Activated B cell treated with CpG ODN at 0.5 μM for 24 hours (primary cell): ENCODE measurements around the gene OSCAR. TPM values are rescaled to one million over a fixed set of nuclear protein-coding genes. Genes with fewer than 3 reads are reported as not detected.

Source experiments
- ATAC-seq: fragments of 200-7000 bp; cut with Tn5 transposase; one replicate; pipeline ENCODE4 v1.10.0; 2021; ENCODE audit warnings: low read depth, mild to moderate bottlenecking, moderate library complexity
- CTCF ChIA-PET: fragments of 350-600 bp; sonication (Branson Sonifier 250); formaldehyde crosslinking; loops from one replicate; lab custom pipeline; 2021; ENCODE audit warnings: antibody characterized with exemption; lab: Charles Lee
- POLR2A ChIA-PET: fragments of 350-600 bp; sonication (Branson Sonifier 250); formaldehyde crosslinking; loops from one replicate; lab custom pipeline; 2021; ENCODE audit warnings: antibody characterized with exemption; lab: Charles Lee
- DNase-seq: peaks from one replicate; pipeline ENCODE4 v3.0.0; 2022
- H3K27ac Mint-ChIP-seq: one replicate; pipeline ENCODE4 v1.8.0; 2020; ENCODE audit warnings: mixed read lengths
- H3K27me3 Mint-ChIP-seq: one replicate; pipeline ENCODE4 v1.8.0; 2021; ENCODE audit warnings: mixed read lengths
- H3K36me3 Mint-ChIP-seq: one replicate; pipeline ENCODE4 v1.8.0; 2021; ENCODE audit warnings: low read depth, mixed read lengths
- H3K4me1 Mint-ChIP-seq: one replicate; pipeline ENCODE4 v1.8.0; 2021; ENCODE audit warnings: mixed read lengths
- H3K4me3 Mint-ChIP-seq: one replicate; pipeline ENCODE4 v1.8.0; 2020; ENCODE audit warnings: mild to moderate bottlenecking, mixed read lengths
- H3K9me3 Mint-ChIP-seq: one replicate; pipeline ENCODE4 v1.8.0; 2020; ENCODE audit warnings: mixed read lengths
- intact Hi-C: fragments of 100-400 bp; cut with micrococcal nuclease; formaldehyde crosslinking; loops from one replicate; pipeline ENCODE4 v1.15.1; 2024
- total RNA-seq: library from RNA; stranded (reverse); gene quantifications from 2 replicates; pipeline ENCODE4 v1.2.3, GENCODE V29; 2022
- TF ChIP-seq, protein P1 (sequence below): fragments of 200-600 bp; IDR thresholded peaks from one replicate; pipeline ENCODE4 v1.8.0; 2022; ENCODE audit warnings: antibody characterized with exemption, mild to moderate bottlenecking

Gene OSCAR
- total RNA-seq, 1 donor from 2014 or later: 0.16 TPM

DNA sequence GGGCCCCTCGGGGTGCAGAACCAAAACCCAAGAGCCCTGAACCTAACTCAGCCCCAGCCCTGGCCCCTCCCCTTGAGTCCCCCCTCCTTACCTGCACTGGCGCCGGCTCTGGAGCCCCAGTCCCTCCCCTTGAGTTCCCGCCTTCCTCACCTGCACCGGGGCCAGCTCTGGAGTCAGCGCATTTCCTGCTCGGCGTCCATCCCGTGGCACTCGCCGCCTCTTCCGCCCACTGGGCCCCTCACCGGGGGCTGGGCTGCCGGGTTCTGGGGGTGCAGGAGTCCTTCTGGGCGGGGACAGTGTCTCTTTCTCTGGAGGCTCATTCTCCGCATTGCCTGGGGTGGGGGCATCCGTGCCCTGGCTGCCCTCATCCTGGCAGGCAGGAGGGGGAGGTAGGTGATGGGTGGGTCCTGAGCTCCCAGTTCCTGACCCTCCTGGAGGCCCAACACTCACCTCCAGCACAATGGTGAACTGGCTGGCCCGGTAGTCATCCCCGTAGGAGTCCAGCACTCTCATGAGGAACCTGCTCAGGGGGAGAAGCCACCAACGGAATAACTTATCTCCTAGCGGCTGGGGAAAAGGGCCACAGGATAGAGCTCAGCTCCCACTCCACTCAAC is 7.4 kb upstream of the OSCAR start:
- TF ChIP-seq, protein P1, sequence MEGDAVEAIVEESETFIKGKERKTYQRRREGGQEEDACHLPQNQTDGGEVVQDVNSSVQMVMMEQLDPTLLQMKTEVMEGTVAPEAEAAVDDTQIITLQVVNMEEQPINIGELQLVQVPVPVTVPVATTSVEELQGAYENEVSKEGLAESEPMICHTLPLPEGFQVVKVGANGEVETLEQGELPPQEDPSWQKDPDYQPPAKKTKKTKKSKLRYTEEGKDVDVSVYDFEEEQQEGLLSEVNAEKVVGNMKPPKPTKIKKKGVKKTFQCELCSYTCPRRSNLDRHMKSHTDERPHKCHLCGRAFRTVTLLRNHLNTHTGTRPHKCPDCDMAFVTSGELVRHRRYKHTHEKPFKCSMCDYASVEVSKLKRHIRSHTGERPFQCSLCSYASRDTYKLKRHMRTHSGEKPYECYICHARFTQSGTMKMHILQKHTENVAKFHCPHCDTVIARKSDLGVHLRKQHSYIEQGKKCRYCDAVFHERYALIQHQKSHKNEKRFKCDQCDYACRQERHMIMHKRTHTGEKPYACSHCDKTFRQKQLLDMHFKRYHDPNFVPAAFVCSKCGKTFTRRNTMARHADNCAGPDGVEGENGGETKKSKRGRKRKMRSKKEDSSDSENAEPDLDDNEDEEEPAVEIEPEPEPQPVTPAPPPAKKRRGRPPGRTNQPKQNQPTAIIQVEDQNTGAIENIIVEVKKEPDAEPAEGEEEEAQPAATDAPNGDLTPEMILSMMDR: no peak
- no peak for DNase-seq
- Mint-ChIP-seq H3K4me1 (peaks cover 8% of the 10 kb centered on the region), H3K27me3 (no peaks in the 10 kb centered on the region), H3K9me3 (no peaks in the 10 kb centered on the region), H3K4me3 (no peak overlapping the region), H3K27ac (no peak overlapping the region), H3K36me3 (peaks cover 60% of the 10 kb centered on the region)
- no peak for ATAC-seq
- POLR2A ChIA-PET: no interaction called here
- CTCF ChIA-PET: no interaction called here
- intact Hi-C loops: no loop called here

DNA sequence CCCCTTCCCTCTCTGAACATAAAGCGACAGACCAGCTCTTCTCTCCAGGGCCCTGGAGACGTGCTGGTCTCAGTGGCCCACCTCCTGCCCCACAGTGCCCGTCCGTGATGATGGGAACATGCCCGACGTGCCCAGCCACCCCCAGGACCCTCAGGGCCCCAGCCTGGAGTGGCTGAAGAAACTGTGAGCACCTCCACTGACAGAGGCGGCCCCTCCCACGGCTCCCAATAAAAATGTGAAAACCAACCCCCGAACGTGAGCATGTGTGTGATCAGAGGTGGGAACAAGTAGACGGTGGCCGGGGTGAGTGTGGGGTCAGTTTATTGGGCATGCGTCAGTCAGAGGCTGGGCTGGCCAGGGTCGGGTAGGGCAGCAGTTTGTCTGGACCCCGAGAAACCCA is 6.1 kb upstream of the OSCAR start:
- peaks cover 61% of the 10 kb centered on the region for H3K36me3 Mint-ChIP-seq
- peaks cover 15% of the 10 kb centered on the region for H3K4me1 Mint-ChIP-seq
- intact Hi-C loops: no loop called here
- DNase-seq (no peak), ATAC-seq (no peak)
- no peak overlapping the region for H3K4me3 Mint-ChIP-seq
- H3K27me3 Mint-ChIP-seq: no peaks in the 10 kb centered on the region
- POLR2A ChIA-PET: interaction anchor here (0.8 kb wide), 1 partner anchor 9 kb away, joined by 4 read pairs; the partner anchor contains the start of genes PRPF31 and TFPT
- TF ChIP-seq, protein P1: no peak
- no peaks in the 10 kb centered on the region for H3K9me3 Mint-ChIP-seq
- CTCF ChIA-PET: no interaction called here
- no peak overlapping the region for H3K27ac Mint-ChIP-seq

DNA sequence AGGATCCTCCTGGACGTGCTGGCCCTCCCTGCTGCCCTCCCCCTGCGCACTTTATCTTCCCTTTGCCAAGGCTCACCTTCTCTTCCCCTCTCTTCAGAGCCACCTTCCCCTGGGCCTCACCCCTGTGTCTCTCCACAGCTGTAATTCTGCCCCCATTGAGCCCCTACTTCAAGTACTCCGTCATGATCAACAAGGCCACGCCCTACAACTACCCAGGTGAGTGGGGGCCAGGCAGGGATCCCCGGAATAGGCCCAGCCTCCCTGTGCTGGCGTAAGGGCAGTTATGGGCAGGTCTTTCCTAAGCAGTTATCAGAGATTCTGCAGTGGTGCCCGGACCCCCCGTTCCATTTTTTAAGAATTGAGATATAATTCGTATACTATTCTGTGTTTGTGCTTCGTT is 5.2 kb upstream of the OSCAR start:
- intact Hi-C loops: no loop called here
- ATAC-seq (no peak), DNase-seq (no peak)
- Mint-ChIP-seq H3K4me1 (peaks cover 15% of the 10 kb centered on the region), H3K4me3 (no peak overlapping the region), H3K36me3 (peaks cover 56% of the 10 kb centered on the region), H3K9me3 (no peaks in the 10 kb centered on the region), H3K27ac (no peak overlapping the region), H3K27me3 (no peaks in the 10 kb centered on the region)
- ChIA-PET CTCF (no interaction called here), POLR2A (interaction anchor here (0.7 to 0.8 kb wide), 2 partner anchors 8 to 10 kb away, joined by 3 to 4 read pairs; partner anchors contain the start of genes PRPF31 and TFPT)
- TF ChIP-seq, protein P1: no peak

DNA sequence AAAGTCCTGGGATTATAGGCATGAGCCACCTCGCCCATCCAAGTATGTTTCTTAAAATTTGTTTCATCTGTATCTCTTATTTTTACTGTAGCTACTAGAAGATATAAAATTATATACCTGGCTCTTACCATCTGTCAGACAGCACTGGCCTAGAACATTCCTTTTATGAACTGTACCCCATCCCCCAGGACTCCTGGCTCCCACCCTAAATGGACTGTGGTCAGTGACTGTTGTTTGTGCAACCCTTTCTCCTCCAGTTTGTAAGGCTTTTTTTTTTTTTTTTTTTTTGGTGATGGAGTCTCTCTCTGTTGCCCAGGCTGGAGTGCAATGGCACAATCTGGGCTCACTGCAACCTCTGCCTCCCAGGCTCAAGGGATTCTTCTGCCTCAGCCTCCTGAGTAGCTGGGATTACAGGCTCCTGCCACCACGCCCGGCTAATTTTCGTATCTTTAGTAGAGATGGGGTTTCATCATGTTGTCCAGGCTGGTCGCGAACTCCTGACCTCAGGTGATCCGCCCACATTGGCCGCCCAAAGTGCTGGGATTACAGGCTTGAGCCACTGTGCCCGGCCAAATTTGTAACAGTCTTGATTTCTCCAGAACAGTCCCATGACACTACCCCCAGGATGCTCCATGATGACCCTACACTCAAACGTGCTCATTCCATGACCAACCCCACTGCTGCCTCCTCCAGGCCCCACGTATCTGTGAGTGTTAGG is 4.6 kb upstream of the OSCAR start:
- H3K9me3 Mint-ChIP-seq: no peaks in the 10 kb centered on the region
- TF ChIP-seq, protein P1: no peak
- ChIA-PET CTCF (no interaction called here), POLR2A (interaction anchor here (0.7 to 3.5 kb wide), 2 partner anchors 8 to 32 kb away, joined by 3 to 22 read pairs; partner anchors contain the start of gene CNOT3)
- no peak overlapping the region for H3K4me3 Mint-ChIP-seq
- H3K27ac Mint-ChIP-seq: no peak overlapping the region
- no peak for ATAC-seq
- no peak for DNase-seq
- intact Hi-C loops: loop anchor here (5.0 kb wide), 3 partner anchors 238 to 1468 kb away; partner anchors contain the start of genes MYADM and ZNF83
- H3K4me1 Mint-ChIP-seq: peaks cover 15% of the 10 kb centered on the region
- H3K27me3 Mint-ChIP-seq: no peaks in the 10 kb centered on the region
- H3K36me3 Mint-ChIP-seq: peaks cover 52% of the 10 kb centered on the region
